Stimulated activated CD8-positive, alpha-beta memory T cell treated with anti-CD3 and anti-CD28 coated beads, Interleukin-4, amount 100 ng/mL, for 4 hours (primary cell): ENCODE results near the gene QSOX2.

Experiments
- DNase-seq, 2 donors: peaks; one replicate each; pipeline ENCODE4 v3.0.0-alpha.2; 2020; ENCODE audit warnings: low read depth in 2 of 2, low spot score in 1 of 2

Gene QSOX2

DNA sequence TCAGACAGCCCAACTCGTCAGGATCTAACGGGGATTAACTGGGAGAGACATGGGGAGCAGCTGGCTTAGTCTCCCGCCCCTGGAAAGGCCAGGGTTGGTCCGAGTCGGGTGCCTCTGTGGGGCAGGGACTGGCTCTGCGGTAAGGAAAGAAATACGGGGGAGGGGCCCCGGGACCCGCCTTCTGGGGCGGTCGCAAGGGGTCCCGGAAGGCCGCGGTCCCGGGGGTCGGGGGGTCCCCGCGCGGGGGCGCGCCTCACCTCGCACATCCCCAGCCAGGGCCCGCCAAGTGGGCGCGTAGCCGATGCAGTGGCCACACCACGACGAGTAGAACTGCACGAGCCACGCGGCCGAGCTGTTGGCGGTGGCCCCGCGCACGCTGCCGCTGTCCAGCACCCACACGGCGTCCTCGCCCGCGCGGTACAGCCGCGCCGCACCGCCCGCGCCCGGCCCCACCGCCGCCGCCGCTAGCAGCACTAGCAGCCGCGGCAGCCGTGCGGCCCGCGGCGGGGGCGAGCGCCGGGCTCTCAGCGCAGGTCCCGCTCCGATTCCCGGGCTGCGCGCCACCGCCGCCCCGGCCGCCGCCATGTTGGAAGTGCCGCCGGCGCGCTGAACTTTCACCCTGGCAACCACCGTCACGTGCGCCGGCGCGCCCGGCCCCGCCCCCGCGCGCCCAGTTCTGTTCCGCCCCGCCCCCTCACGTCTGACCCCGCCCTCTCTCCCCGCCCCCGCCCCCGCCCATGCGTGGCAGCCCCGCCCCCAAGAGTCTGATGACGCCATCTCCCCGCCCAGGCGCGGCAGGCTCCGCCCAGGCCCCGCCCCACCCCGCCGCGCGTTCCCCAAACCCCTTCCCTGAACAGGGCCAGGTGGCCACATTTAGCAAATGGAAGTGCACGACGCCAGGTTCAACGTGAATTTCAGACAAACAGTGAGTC lies at the start of gene QSOX2:
Gene QSOX2, minus strand, starts transcription at position 594 of the 932 bp plus-strand sequence. Its CDS starts 9 bp downstream, at position 585.
- DNase-seq, result peak; percentile 67 to 68

GRCh38 chr9:136295055-136295454 lies 49.4 kb upstream of the QSOX2 start:
- no peak for DNase-seq

DNA sequence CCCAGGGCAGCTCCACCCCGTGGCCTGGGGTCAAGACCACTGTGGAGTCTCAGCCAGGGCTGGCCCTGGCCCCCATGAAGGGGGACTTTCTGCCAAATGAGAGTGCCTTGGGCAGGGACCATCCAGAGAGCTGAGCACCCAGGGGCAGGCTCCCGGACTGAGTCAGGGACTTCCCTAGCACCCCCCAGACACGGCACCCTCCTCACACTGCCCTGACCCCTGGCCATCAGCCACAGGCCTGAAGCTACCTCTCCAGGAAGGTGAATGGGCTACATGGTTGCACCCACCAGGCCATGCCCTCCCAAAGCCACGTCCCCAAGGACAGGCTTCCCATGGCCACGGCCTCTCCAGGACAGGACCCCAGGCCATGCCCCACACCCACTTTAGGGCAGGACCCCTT lies 48.8 kb upstream of the QSOX2 start:
- no peak for DNase-seq

DNA sequence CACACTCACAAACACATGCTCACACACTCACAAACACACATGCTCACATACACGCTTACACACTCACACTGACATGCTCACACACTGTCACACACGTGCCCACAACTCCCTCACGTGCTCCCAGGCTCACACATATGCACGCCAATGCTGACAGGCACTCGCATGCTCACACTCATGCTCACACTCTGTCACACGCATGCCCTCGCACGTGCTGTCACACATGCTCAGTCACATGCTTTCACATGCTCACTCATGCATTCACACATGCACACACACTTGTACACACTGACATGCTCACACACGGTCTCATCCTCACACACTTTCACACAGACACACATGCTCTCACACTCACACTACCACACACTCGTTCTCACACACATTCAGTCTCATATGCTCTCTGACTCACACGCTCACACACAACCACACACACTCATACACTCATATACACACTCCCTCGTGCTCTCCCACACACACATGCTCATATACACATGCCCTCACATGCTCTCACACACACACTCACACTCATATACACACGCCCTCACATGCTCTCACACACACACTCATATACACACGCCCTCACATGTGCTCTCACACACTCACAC lies 48.0 kb upstream of the QSOX2 start:
- DNase-seq, result no peak

- DNase-seq, result no peak
Observed at GRCh38 chr9:136292591-136293448, 47.2 kb upstream of the QSOX2 start.

- DNase-seq, result no peak
Observed at GRCh38 chr9:136292026-136292538, 46.5 kb upstream of the QSOX2 start.

- DNase-seq, result no peak
Observed at GRCh38 chr9:136291306-136292025, 45.9 kb upstream of the QSOX2 start.

- DNase-seq, result no peak
Observed at GRCh38 chr9:136290508-136291000, 44.9 kb upstream of the QSOX2 start.

DNA sequence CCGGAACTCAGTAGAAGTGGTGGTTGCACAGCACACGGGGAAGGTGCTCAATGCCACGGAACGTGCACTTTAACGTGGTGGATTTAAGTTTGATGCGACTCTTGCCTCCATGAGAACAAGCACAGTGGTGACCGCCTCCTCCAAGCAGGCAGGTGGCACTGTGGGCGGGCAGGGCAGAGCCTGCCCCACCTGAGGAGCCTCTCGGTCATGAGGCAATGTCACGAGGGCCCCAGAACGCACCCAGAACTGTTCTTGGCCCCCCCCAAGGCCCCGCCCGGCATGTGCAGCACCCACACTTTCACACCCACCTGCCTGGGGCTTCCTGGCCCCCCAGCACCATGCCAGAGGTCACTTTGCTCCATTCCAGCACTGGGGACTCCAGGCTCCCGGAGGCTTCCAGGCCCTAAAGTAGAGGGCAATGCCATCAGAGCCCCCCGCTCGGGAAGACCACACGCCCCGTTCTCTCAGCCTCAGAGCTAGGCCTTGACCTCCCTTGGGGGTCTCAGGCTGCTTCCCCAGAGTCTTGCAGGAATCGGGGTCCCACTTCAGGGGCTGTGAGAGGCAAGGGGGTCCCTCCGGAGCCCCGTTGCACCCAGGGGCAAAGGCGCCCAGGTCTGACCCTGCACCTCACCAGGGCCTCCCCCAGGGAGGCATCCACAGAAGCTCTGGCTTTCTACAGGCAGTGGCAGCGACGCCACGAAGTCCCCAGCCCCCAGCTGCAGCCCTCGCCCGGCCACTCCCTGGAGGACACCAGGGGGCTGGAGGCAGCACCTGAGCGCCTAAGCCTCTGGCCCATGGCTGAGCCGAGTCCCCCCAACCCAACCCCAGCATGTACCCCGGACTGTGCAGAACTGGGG lies 44.3 kb upstream of the QSOX2 start:
- no peak for DNase-seq

DNA sequence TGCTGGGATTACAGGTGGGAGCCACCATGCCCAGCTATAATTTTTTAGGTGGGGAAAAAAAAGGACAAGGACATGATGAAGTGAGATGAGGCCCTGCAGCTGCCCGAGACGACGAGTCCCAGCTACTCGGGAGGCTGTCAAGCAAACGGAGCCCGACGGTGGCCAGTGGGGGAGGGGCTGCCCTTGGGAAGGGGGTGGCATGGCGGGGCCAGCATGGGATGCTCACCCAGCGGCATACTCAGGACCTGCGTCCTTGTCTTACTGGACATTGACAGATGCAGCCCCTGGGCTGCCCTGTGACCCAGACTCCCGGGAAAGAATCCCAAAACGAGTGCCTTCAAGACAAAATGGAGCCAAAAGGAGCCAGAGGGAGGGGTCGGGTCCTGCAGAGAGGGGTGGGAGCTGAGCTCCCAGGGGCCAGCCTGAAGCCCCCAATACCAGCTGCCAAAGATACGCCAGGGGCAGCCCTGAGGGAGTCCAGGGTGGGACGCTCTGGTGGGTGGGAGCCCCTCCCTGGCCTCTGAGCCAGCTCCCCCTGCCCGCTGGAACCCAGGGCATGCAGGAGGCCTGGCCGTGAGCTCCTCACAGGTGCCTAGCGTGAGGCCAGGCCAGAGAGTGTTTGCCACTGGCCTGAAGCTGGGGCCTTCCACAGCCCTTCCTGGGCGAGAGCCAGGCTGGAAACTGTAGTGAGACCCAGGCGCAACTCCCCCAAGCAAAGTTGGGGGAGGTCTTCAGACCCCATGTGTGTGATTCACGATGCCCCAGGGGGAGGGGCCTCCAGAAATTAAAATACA lies 42.5 kb upstream of the QSOX2 start:
- no peak for DNase-seq

DNA sequence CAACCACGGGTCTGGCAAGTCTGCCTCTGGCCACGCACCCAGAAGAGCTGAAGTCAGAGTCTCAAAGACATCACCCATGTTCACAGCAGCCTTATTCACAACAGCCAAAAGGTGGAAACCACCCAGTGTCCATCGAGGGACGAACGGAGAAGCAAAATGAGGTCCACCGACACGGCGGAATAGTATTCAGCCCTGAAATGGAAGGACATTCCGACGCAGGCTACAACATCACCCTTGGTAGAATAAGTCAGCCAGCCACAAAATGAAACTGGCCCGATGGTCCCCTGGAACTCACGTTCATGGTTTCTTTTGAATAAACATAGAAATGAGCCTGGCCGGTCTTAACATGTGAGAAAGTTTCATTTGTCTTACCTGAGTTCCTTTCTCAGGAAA lies 41.4 kb upstream of the QSOX2 start:
- DNase-seq, result no peak

- DNase-seq, result no peak
Observed at GRCh38 chr9:136286359-136286986, 40.9 kb upstream of the QSOX2 start.

- no peak for DNase-seq
Observed at GRCh38 chr9:136285501-136286358, 40.1 kb upstream of the QSOX2 start.

DNA sequence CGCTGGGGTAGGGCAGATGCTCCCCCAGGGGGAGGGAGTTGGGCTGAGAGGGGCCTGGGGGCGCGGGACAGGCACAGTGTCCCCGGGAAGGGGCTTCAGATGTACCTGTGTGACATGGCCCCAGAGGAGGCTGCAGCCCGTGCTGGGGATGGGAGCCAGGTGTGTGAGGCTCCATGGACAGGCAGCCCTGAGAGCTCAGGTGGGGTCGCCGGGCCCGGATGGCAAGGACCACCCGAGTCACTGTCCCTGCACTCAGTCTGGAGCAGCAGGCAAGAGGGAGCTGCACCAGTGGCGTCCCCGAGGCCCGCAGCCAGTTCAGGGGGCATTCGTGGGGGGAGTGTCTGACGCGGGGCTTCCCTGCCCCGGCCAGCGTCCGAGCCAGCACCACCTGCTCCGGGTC lies 39.3 kb upstream of the QSOX2 start:
- no peak for DNase-seq

- DNase-seq, result no peak
Observed at GRCh38 chr9:136284311-136284710, 38.7 kb upstream of the QSOX2 start.

GRCh38 chr9:136283291-136284235 lies 38.0 kb upstream of the QSOX2 start:
- DNase-seq, result peak; percentile 40 to 48
